Gastrocnemius medialis (tissue), 4 donors: Measurements from ENCODE around the gene DNAJC7.

Source experiments
- POLR2A ChIP-seq, 2 donors: fragments of 450-650 bp; IDR thresholded peaks; one replicate each; pipeline ENCODE4 v1.6.1; 2017; ENCODE audit warnings: antibody characterized with exemption in 2 of 2, mild to moderate bottlenecking in 2 of 2, moderate library complexity in 2 of 2
- TF ChIP-seq, protein P1 (sequence below), 5 experiments: fragments of 450-650 bp in 3 of 5; fragments of 200-600 bp in 2 of 5; sonication (generic) in 2 of 5; IDR thresholded peaks in 4 of 5; conservative IDR thresholded peaks in 1 of 5; 1 replicate in 4 of 5; 2 replicates in 1 of 5; pipeline ENCODE4 v1.5.1; 2016 to 2019; ENCODE audit warnings: antibody characterized with exemption in 5 of 5, mild to moderate bottlenecking in 3 of 5, moderate library complexity in 3 of 5

DNA sequence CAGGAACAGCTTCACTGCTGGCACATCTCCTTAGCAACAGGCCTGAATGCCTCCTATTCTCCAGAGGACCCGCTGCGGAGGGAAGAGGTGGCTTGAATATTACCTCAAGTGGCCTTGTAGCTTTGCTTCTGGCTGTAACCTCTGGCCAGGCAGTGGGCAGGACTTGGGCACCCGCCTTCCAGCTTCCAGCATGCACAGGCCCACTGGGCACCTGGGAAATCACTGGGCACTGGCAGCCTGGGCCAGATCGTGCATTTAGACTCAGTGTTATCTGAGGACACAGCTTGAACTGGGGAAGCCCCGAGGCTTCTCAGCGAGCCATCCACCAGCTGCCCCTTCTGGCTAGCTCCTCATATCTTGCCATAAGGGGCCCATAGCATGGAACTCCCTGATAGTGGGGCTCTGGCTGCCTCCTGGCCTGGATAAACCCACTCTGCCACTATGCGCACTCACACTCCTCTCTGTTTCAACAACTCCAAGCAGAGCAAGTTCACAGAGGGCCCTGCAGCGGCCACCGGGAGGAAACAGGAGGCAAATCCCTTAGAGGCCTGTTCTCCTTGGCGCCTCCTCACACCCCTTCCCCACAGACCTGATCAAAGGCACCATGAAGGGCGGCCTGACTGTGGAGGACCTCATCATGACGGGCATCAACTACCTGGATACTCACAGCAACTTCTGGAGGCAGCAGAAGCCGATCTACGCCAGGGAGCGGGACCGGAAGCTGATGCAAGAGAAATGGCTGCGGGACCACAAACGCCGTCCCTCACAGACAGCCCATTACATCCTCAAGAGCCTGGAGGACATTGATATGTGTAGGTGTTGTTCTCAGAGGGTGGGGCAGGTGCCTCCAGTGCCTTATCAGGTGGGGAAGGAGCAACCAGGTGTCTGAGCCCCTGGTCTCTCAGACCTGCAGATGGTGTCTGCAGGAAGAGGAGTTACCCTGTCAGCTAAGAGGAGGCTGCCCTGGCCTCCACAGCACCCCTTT is 79.0 kb downstream of the DNAJC7 start:
- no peak for TF ChIP-seq POLR2A (IDR thresholded peaks at IDR 0.05)
- TF ChIP-seq, protein P1, sequence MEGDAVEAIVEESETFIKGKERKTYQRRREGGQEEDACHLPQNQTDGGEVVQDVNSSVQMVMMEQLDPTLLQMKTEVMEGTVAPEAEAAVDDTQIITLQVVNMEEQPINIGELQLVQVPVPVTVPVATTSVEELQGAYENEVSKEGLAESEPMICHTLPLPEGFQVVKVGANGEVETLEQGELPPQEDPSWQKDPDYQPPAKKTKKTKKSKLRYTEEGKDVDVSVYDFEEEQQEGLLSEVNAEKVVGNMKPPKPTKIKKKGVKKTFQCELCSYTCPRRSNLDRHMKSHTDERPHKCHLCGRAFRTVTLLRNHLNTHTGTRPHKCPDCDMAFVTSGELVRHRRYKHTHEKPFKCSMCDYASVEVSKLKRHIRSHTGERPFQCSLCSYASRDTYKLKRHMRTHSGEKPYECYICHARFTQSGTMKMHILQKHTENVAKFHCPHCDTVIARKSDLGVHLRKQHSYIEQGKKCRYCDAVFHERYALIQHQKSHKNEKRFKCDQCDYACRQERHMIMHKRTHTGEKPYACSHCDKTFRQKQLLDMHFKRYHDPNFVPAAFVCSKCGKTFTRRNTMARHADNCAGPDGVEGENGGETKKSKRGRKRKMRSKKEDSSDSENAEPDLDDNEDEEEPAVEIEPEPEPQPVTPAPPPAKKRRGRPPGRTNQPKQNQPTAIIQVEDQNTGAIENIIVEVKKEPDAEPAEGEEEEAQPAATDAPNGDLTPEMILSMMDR (IDR thresholded peaks at IDR 0.05 in 4 of 5, conservative IDR thresholded peaks at IDR 0.05 in 1 of 5) = no peak
